ENCODE data around the gene DMTF1.
A peak's percentile ranks its signal among the peaks of the same experiment; 100 is the strongest.
"Not testable (repeated sequence)": the region's sequence is repeated elsewhere in the genome, so short reads cannot be mapped to it uniquely, and the experiment has no call there.

Gene DMTF1

GRCh38 chr7:87152112-87152896, at the start of gene DMTF1:
Gene DMTF1, plus strand, starts transcription at chr7:87152453. Its CDS starts 12,489 bp downstream, at chr7:87164942.
- FAIRE-seq: peak; percentile 45

- FAIRE-seq: no peak
These were observed 46.9 kb upstream of the DMTF1 start for GRCh38 chr7:87105401-87105800.

- no peak for FAIRE-seq
These were observed 45.2 kb upstream of the DMTF1 start for GRCh38 chr7:87106974-87107612.

GRCh38 chr7:87107949-87108776, 44.1 kb upstream of the DMTF1 start:
- no peak for FAIRE-seq

GRCh38 chr7:87110778-87111177, 41.5 kb upstream of the DMTF1 start:
- FAIRE-seq: no peak

- FAIRE-seq: no peak
These were observed 40.4 kb upstream of the DMTF1 start for GRCh38 chr7:87111877-87112276.

GRCh38 chr7:87113077-87113476, 39.2 kb upstream of the DMTF1 start:
- no peak for FAIRE-seq

GRCh38 chr7:87113904-87114303, 38.3 kb upstream of the DMTF1 start:
- FAIRE-seq: not testable (repeated sequence)

GRCh38 chr7:87115772-87116171, 36.5 kb upstream of the DMTF1 start:
- not testable (repeated sequence) for FAIRE-seq

GRCh38 chr7:87116315-87116714, 35.9 kb upstream of the DMTF1 start:
- FAIRE-seq: no peak

GRCh38 chr7:87119581-87119980, 32.7 kb upstream of the DMTF1 start:
- no peak for FAIRE-seq

GRCh38 chr7:87123105-87123504, 29.1 kb upstream of the DMTF1 start:
- FAIRE-seq: no peak

GRCh38 chr7:87127019-87127418, 25.2 kb upstream of the DMTF1 start:
- no peak for FAIRE-seq

GRCh38 chr7:87128861-87129267, 23.4 kb upstream of the DMTF1 start:
- no peak for FAIRE-seq

GRCh38 chr7:87129332-87129731, 22.9 kb upstream of the DMTF1 start:
- no peak for FAIRE-seq

GRCh38 chr7:87129848-87130247, 22.4 kb upstream of the DMTF1 start:
- no peak for FAIRE-seq

- no peak for FAIRE-seq
These were observed 20.5 kb upstream of the DMTF1 start for GRCh38 chr7:87131771-87132170.

- no peak for FAIRE-seq
These were observed 15.0 kb upstream of the DMTF1 start for GRCh38 chr7:87137271-87137670.

- no peak for FAIRE-seq
These were observed 12.7 kb upstream of the DMTF1 start for GRCh38 chr7:87139514-87139913.

GRCh38 chr7:87140271-87140748, 11.9 kb upstream of the DMTF1 start:
- FAIRE-seq: no peak

GRCh38 chr7:87144173-87144657, 8.0 kb upstream of the DMTF1 start:
- no peak for FAIRE-seq

GRCh38 chr7:87146740-87147386, 5.4 kb upstream of the DMTF1 start:
- FAIRE-seq: no peak

GRCh38 chr7:87147500-87147899, 4.8 kb upstream of the DMTF1 start:
- no peak for FAIRE-seq

All from TTC549 (cell line).